ENCODE results near the gene SLC26A5. TPM values are rescaled to one million over a fixed set of nuclear protein-coding genes. Genes with fewer than 3 reads are reported as not detected.
A peak's percentile ranks its signal among the peaks of the same experiment; 100 is the strongest.

Gene SLC26A5
- total RNA-seq, 1 experiment from 2014 or later, result not detected

- BruUV-seq (replicated peaks), result no TSS peak
- Mint-ChIP-seq H3K36me3 (ENCODE audit: insufficient read depth, unreplicated experiment) (no peaks in the 10 kb centered on the region), H3K4me1 (ENCODE audit: insufficient read depth, unreplicated experiment) (no peaks in the 10 kb centered on the region), H3K27ac (ENCODE audit: low read depth, unreplicated experiment) (no peak overlapping the region), H3K9me3 (ENCODE audit: unreplicated experiment) (peaks cover 12% of the 10 kb centered on the region), H3K4me3 (ENCODE audit: unreplicated experiment) (no peak overlapping the region), H3K27me3 (ENCODE audit: insufficient read depth, unreplicated experiment) (peaks cover 81% of the 10 kb centered on the region)
- ChIA-PET POLR2A (no interaction called here), CTCF (interaction anchor here (0.6 to 1.4 kb wide), 16 partner anchors 9 to 1623 kb away, joined by 3 to 7 read pairs (median 3); no protein-coding TSS in a partner anchor)
- intact Hi-C loops (cut with micrococcal nuclease), result loop anchor here (5.0 kb wide), 1 partner anchor 1470 kb away; no protein-coding TSS in a partner anchor
- DNase-seq (ENCODE audit: unreplicated experiment), result peak; percentile 65
- TF ChIP-seq CTCF (IDR thresholded peaks at IDR 0.05; ENCODE audit: unreplicated experiment), result peak; percentile 65
Measured at GRCh38 chr7:103447073-103447960, 1.3 kb upstream of the SLC26A5 start.

GRCh38 chr7:103445228-103446048, 569 bp downstream of the SLC26A5 start:
- no peak for DNase-seq (ENCODE audit: unreplicated experiment)
- Mint-ChIP-seq H3K36me3 (ENCODE audit: insufficient read depth, unreplicated experiment) (no peaks in the 10 kb centered on the region), H3K27me3 (ENCODE audit: insufficient read depth, unreplicated experiment) (peaks cover 82% of the 10 kb centered on the region), H3K9me3 (ENCODE audit: unreplicated experiment) (no peaks in the 10 kb centered on the region), H3K4me1 (ENCODE audit: insufficient read depth, unreplicated experiment) (no peaks in the 10 kb centered on the region), H3K27ac (ENCODE audit: low read depth, unreplicated experiment) (no peak overlapping the region), H3K4me3 (ENCODE audit: unreplicated experiment) (no peak overlapping the region)
- intact Hi-C loops (cut with micrococcal nuclease), result loop anchor here (5.0 kb wide), 1 partner anchor 1472 kb away; no protein-coding TSS in a partner anchor
- no peak for TF ChIP-seq CTCF (IDR thresholded peaks at IDR 0.05; ENCODE audit: unreplicated experiment)
- POLR2A ChIA-PET, result no interaction called here
- no TSS peak for BruUV-seq (replicated peaks)
- CTCF ChIA-PET, result interaction anchor here (0.5 to 1.5 kb wide), 3 partner anchors 14 to 57 kb away, joined by 4 to 6 read pairs (median 4); no protein-coding TSS in a partner anchor

- ChIA-PET CTCF (no interaction called here), POLR2A (no interaction called here)
- H3K36me3 Mint-ChIP-seq (ENCODE audit: insufficient read depth, unreplicated experiment), result no peaks in the 10 kb centered on the region
- H3K27me3 Mint-ChIP-seq (ENCODE audit: insufficient read depth, unreplicated experiment), result peaks cover 95% of the 10 kb centered on the region
- no peaks in the 10 kb centered on the region for H3K9me3 Mint-ChIP-seq (ENCODE audit: unreplicated experiment)
- BruUV-seq (replicated peaks), result no TSS peak
- no peaks in the 10 kb centered on the region for H3K4me1 Mint-ChIP-seq (ENCODE audit: insufficient read depth, unreplicated experiment)
- intact Hi-C loops (cut with micrococcal nuclease), result no loop called here
- H3K27ac Mint-ChIP-seq (ENCODE audit: low read depth, unreplicated experiment), result no peak overlapping the region
- no peak overlapping the region for H3K4me3 Mint-ChIP-seq (ENCODE audit: unreplicated experiment)
- no peak for DNase-seq (ENCODE audit: unreplicated experiment)
- TF ChIP-seq CTCF (IDR thresholded peaks at IDR 0.05; ENCODE audit: unreplicated experiment), result no peak
Measured at GRCh38 chr7:103439661-103440060, 6.3 kb downstream of the SLC26A5 start.

- intact Hi-C loops (cut with micrococcal nuclease), result no loop called here
- no peak for TF ChIP-seq CTCF (IDR thresholded peaks at IDR 0.05; ENCODE audit: unreplicated experiment)
- POLR2A ChIA-PET, result no interaction called here
- Mint-ChIP-seq H3K4me3 (ENCODE audit: unreplicated experiment) (no peak overlapping the region), H3K9me3 (ENCODE audit: unreplicated experiment) (no peaks in the 10 kb centered on the region), H3K4me1 (ENCODE audit: insufficient read depth, unreplicated experiment) (no peaks in the 10 kb centered on the region), H3K27me3 (ENCODE audit: insufficient read depth, unreplicated experiment) (peaks cover 83% of the 10 kb centered on the region), H3K27ac (ENCODE audit: low read depth, unreplicated experiment) (no peak overlapping the region), H3K36me3 (ENCODE audit: insufficient read depth, unreplicated experiment) (no peaks in the 10 kb centered on the region)
- DNase-seq (ENCODE audit: unreplicated experiment), result no peak
- CTCF ChIA-PET, result no interaction called here
- no TSS peak for BruUV-seq (replicated peaks)
Measured at GRCh38 chr7:103437623-103438022, 8.4 kb downstream of the SLC26A5 start.
